DMS 273 treated with DMSO at 0.1 percent for 48 hours (cell line): ENCODE data around the gene RPLP1.

Experiments
- DNase-seq: peaks from one replicate; lab custom pipeline; 2025; lab: John Stamatoyannopoulos, UW

RPLP1 gene

GRCh38 chr15:69469467-69470201, 17.0 kb downstream of the RPLP1 start:
- DNase-seq, result no peak

DNA sequence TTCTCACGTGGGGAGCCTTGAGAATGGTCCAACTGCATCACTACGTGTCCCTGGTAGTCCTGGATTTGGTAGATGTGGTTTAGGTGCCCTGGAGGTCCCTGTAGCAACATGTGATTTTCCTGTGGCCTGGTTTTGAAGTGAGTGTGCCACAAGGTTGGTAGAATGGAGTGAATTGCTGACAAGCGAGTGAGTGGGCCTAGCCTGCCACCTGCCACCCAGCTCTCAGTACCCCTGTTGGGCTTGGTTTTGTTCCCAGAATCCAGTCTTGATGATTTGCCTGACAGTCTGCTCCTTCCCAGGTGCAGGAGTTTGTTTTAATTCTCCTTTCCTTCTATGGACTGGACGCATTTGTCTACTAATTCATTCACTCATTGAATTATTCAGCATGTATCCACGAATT, 19.4 kb downstream of the RPLP1 start:
- no peak for DNase-seq

DNA sequence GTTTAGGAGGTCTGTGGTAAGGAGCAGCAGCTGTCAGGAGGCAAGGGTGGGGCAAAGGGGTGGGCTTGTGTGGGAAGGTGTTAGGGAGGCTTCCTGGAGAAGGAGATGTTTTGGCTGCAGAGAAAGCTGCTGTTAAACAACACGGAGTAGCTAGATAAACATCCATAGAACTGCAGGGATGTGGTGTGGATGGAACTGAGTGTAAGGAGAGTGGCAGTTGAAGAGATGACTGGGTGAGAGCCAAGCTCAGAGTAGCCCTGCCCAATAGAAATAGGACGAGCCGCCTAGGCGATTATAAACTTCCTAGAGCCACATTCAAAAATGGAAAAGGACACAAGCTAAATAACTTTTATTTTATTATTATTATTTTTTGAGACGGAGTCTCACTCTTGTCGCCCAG, 19.9 kb downstream of the RPLP1 start:
- DNase-seq, result no peak

- no peak for DNase-seq
These were observed 21.7 kb downstream of the RPLP1 start for GRCh38 chr15:69474291-69474690.

- no peak for DNase-seq
These were observed 22.3 kb downstream of the RPLP1 start for GRCh38 chr15:69474846-69475455.

- no peak for DNase-seq
These were observed 23.2 kb downstream of the RPLP1 start for GRCh38 chr15:69475769-69476358.

- DNase-seq, result no peak
These were observed 24.3 kb downstream of the RPLP1 start for GRCh38 chr15:69476704-69477473.

DNA sequence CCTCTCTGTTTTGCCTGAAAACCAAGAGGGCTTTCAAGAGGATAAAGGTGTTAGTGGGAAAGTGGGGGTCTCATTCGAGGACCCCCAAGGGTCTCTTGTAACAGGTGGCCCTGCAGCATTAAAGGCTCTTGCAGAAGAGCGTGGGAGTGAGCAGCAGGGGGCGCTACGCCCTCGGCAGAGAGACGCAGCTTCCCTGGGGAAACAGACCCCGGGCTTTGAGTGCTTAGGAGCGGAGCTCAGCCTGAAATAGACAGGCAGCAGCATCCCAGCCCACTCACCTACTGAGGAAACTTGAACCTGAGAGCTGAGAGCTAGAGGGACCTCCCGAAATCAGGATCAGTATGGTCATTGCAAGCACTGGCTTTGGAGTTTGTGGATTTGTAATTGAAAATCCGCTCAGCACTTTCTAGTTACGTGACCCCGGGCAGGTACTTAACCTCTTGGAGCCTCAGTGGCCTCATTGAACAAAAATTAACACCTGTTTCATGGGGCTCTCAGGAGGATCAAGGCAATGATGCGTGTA, 25.7 kb downstream of the RPLP1 start:
- no peak for DNase-seq

- DNase-seq, result no peak
These were observed 26.5 kb downstream of the RPLP1 start for GRCh38 chr15:69479081-69479480.

DNA sequence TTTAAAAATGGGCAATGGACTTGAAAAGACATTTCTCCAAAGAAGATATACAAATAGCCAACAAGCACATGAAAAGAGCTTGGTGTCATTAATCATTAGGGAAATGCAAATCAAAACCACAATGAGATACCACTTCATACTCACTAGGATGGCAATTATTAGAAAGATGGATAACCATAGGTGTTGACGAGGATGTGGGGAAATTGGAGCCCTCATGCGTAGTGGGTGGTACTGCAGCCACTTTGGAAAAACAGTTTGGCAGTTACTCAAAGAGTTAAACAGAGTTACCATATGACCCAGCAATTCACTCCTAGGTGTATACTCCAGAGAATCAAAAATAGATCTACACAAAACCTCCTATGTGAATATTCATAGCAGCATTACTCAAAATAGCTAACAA, 27.4 kb downstream of the RPLP1 start:
- no peak for DNase-seq

GRCh38 chr15:69480932-69481331, 28.3 kb downstream of the RPLP1 start:
- no peak for DNase-seq

DNA sequence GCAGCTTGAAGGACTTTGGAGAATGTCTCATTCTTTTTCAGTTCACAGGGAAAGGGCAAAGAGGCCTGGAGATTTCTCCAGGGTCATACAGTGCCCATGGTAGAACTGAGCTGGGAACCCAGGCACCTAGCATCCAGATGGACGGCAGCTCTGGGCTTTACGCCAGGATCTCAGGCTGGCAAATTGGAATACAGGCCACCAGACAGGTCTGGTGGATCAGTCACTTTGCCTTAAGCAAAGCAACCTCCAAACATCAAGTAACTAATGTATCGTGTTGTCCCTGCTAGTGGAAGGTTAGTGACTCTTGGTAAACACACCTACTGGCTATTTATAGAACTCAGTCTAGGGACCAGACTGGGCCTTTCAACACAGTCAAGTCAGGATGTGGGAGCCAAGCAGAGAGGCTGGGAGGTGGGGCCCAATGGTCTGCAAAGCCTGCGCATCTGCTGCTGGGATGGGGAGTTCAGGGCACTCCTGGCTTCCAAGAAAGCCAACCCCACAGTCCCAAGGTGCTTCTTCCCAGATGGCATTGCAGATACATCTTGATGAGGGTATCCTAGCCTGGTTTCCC, 30.2 kb downstream of the RPLP1 start:
- no peak for DNase-seq

DNA sequence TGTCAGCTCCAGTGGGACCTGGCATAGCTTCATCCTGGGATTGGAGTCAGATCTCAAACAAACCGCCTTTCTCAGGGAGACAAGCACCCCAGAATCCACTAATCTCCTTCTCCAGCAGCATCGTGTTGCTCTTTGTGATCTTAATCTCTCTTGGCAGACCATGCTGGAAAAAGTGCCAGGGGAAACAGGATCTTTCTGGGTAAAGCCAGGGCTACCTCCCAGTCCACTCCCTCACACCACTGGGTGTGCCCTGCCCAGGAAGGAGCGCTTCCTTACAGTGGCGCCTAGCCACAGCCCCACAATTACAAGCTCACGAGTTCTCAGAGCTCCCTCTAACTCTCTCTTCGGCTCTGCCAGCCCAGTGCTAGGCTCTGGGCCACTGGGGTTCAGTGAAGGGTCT, 32.2 kb downstream of the RPLP1 start:
- DNase-seq, result no peak

- DNase-seq, result no peak
These were observed 34.0 kb downstream of the RPLP1 start for GRCh38 chr15:69486481-69487110.

- DNase-seq, result no peak
These were observed 36.5 kb downstream of the RPLP1 start for GRCh38 chr15:69489073-69489571.

DNA sequence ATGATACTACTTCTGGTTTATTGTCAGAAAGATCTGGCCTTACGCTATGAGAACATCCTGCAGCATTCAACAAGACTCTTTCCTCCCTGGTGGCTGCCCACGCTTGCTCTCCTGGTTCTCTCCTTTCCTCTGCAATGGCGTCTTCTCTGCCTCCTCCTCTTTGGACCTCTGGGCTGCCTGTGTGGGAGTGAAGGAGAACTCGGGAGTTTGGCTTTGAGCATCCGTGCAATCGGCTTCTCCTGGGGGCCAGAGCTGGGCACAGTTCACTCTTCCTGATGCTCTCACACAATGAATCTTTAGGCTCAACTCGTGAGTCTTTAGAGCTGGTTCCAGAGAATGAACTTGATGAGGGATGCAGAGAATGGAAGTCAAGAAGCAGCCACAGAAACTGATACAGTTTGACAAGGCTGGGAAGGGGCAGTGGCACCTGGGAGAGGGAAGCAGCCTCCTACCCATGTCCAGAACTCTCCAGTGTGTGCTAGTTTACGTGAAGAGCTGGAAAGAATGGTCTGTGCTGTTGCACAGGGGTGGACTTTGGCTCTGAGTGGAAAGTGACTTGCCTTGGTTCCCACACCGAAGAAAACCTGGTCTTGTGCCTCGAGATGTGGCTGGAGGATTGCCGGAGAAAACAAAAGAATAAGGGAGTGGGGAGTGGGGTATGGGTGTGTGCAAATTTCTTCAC, 37.9 kb downstream of the RPLP1 start:
- no peak for DNase-seq

- DNase-seq, result no peak
These were observed 38.5 kb downstream of the RPLP1 start for GRCh38 chr15:69491038-69491505.

GRCh38 chr15:69493406-69493805, 40.8 kb downstream of the RPLP1 start:
- DNase-seq, result no peak

- no peak for DNase-seq
These were observed 43.4 kb downstream of the RPLP1 start for GRCh38 chr15:69496001-69496400.

DNA sequence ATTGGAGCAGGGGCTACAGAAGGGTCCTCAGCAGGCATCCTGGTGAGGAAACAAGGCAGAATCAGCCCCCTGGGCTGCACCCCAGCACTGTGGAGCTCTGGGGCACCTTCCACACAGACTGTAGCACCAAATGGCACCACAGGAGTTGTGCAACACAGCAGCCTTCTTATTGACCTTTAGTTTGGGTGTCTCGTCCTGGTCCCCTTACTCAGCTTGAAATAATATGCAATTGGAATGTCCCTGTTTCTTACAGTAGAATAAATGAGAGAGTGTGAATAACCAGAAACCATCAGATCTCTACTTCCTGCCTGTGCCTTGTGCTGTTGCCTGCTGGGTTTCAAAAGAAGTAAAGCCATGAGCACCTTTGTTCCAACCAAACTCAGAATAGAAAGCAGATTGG, 44.5 kb downstream of the RPLP1 start:
- DNase-seq, result no peak

DNA sequence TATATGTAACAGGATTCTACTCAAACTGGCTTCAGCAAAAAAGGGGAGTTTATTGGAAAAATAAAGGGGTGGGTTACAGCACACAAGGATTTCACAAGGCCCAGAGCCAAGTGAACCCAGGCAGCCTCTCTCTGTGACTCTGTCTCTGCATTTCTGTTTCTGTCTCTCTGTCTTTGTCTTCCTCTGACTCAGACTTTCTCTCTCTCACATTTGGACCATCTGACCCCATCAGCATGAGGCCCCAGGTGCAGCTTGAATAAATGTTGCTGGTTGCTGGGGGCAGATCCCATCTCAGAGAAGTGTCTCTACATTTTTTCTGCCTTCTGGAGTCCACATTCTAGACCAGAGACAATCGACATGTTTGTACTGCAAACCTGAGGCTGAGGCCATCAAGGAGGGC, 45.0 kb downstream of the RPLP1 start:
- no peak for DNase-seq
